ENCODE measurements around the gene SESTD1. TPM values are rescaled to one million over a fixed set of nuclear protein-coding genes. Genes with fewer than 3 reads are reported as not detected.

The SESTD1 gene
- total RNA-seq, 1 experiment from 2014 or later = 0.07 TPM

- H3K9ac ChIP-seq (ENCODE audit: low read length) = no peak overlapping the region
- H2AFZ ChIP-seq (ENCODE audit: low read length) = no peak overlapping the region
- no peaks in the 10 kb centered on the region for H3K79me2 ChIP-seq (ENCODE audit: low read length)
- H4K20me1 ChIP-seq (ENCODE audit: insufficient read depth, low read depth, low read length) = no peaks in the 10 kb centered on the region
- H3K9me2 ChIP-seq (replicated peaks; ENCODE audit: insufficient read depth, low read length) = no peaks in the 10 kb centered on the region
- H3K4me3 ChIP-seq (ENCODE audit: low read length) = no peak overlapping the region
- no peaks in the 10 kb centered on the region for H3K27me3 ChIP-seq (ENCODE audit: low read length)
- H3K9me3 ChIP-seq (ENCODE audit: low read length) = no peaks in the 10 kb centered on the region
- no peak overlapping the region for H3K27ac ChIP-seq (ENCODE audit: low read length)
- no peak overlapping the region for H3K4me2 ChIP-seq (ENCODE audit: low read depth, low read length, poor library complexity, severe bottlenecking)
- DNase-seq = no peak
- H3K36me3 ChIP-seq (ENCODE audit: insufficient read depth, low read length) = no peaks in the 10 kb centered on the region
- no peaks in the 10 kb centered on the region for H3K4me1 ChIP-seq (ENCODE audit: low read length)
Observed at GRCh38 chr2:179238027-179238426, 26.6 kb downstream of the SESTD1 start.

DNA sequence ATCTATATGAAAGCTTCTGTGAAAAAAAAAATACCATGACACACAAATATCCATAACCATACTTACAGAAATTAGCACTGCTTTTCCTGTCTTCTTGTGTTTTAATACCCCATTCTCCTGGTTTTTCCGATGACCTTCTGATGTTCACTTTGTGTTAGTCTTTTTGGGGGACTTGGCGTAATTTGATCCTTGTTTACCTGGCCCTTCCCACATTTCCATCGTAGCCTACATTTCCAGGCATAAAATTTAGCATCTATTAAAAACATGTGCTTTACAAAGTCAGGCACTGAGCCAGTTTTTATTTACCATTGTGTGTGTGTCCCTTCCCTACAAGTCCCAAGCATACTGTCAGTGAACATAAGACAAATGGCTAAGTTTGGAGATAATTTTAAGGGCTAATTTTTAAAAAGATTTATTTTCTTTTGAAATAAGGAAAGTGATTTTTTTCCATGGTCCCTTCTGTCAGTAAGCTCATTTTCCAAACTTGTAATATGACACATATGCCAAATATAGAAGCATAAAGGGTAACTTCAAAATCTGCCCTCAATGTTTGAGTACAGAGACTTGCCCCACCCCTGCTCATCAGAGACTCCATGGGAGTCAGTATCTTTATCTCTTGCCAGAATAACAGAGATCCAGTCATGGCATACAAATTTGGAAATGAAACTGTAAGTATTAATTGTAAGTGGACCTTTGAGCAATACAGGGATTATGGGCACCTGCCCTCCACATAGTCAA is 27.3 kb downstream of the SESTD1 start:
- Histone ChIP-seq H3K4me3 (ENCODE audit: low read length) (no peak overlapping the region), H3K4me2 (ENCODE audit: low read depth, low read length, poor library complexity, severe bottlenecking) (no peak overlapping the region), H3K36me3 (ENCODE audit: insufficient read depth, low read length) (no peaks in the 10 kb centered on the region), H3K4me1 (ENCODE audit: low read length) (no peaks in the 10 kb centered on the region), H4K20me1 (ENCODE audit: insufficient read depth, low read depth, low read length) (no peaks in the 10 kb centered on the region), H3K9me2 (replicated peaks; ENCODE audit: insufficient read depth, low read length) (no peaks in the 10 kb centered on the region), H3K79me2 (ENCODE audit: low read length) (no peaks in the 10 kb centered on the region), H3K9ac (ENCODE audit: low read length) (no peak overlapping the region), H3K27me3 (ENCODE audit: low read length) (no peaks in the 10 kb centered on the region), H2AFZ (ENCODE audit: low read length) (no peak overlapping the region), H3K27ac (ENCODE audit: low read length) (no peak overlapping the region), H3K9me3 (ENCODE audit: low read length) (no peaks in the 10 kb centered on the region)
- DNase-seq = no peak

DNA sequence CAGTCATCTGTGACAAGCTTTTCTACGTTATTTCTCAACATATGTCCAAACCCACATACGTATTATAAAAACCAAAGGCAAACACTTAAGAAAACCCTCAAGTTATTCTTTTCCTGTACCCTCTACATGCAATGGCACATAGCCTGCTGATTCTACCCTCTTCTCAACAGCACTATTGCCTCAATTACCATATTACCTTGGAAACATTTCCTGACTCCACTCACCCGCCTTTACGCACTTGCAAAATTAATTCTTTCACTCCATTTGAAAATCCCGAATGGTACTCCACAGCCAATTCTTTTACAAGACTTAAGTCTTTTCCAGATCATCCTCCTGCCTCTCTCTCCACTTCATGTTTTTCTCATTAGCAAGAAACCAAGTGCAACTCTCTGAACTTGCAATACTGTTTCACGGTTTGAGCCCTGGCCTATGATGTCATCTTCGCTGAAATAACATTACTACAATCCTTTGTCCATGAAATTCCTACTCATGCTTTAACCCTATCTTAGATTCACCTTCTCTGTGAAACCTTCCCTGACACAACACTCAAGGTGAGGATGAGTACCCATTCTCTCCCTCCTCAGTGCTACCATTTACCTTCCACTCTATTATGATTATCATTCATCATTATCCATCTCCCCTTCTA is 29.0 kb downstream of the SESTD1 start:
- H3K27ac ChIP-seq (ENCODE audit: low read length) = no peak overlapping the region
- H3K9ac ChIP-seq (ENCODE audit: low read length) = no peak overlapping the region
- H3K9me2 ChIP-seq (replicated peaks; ENCODE audit: insufficient read depth, low read length) = no peaks in the 10 kb centered on the region
- H3K4me3 ChIP-seq (ENCODE audit: low read length) = no peak overlapping the region
- no peaks in the 10 kb centered on the region for H3K9me3 ChIP-seq (ENCODE audit: low read length)
- no peak overlapping the region for H2AFZ ChIP-seq (ENCODE audit: low read length)
- H3K4me2 ChIP-seq (ENCODE audit: low read depth, low read length, poor library complexity, severe bottlenecking) = no peak overlapping the region
- no peaks in the 10 kb centered on the region for H3K79me2 ChIP-seq (ENCODE audit: low read length)
- DNase-seq = no peak
- H3K4me1 ChIP-seq (ENCODE audit: low read length) = no peaks in the 10 kb centered on the region
- no peaks in the 10 kb centered on the region for H3K36me3 ChIP-seq (ENCODE audit: insufficient read depth, low read length)
- H3K27me3 ChIP-seq (ENCODE audit: low read length) = no peaks in the 10 kb centered on the region
- H4K20me1 ChIP-seq (ENCODE audit: insufficient read depth, low read depth, low read length) = no peaks in the 10 kb centered on the region

GRCh38 chr2:179234658-179235240 is 29.9 kb downstream of the SESTD1 start:
- no peaks in the 10 kb centered on the region for H3K27me3 ChIP-seq (ENCODE audit: low read length)
- H3K4me1 ChIP-seq (ENCODE audit: low read length) = no peaks in the 10 kb centered on the region
- no peak overlapping the region for H3K4me2 ChIP-seq (ENCODE audit: low read depth, low read length, poor library complexity, severe bottlenecking)
- no peak overlapping the region for H3K4me3 ChIP-seq (ENCODE audit: low read length)
- no peaks in the 10 kb centered on the region for H3K9me2 ChIP-seq (replicated peaks; ENCODE audit: insufficient read depth, low read length)
- no peaks in the 10 kb centered on the region for H3K79me2 ChIP-seq (ENCODE audit: low read length)
- no peaks in the 10 kb centered on the region for H3K9me3 ChIP-seq (ENCODE audit: low read length)
- H3K27ac ChIP-seq (ENCODE audit: low read length) = no peak overlapping the region
- no peaks in the 10 kb centered on the region for H3K36me3 ChIP-seq (ENCODE audit: insufficient read depth, low read length)
- H4K20me1 ChIP-seq (ENCODE audit: insufficient read depth, low read depth, low read length) = no peaks in the 10 kb centered on the region
- DNase-seq = no peak
- H3K9ac ChIP-seq (ENCODE audit: low read length) = no peak overlapping the region
- H2AFZ ChIP-seq (ENCODE audit: low read length) = no peak overlapping the region

GRCh38 chr2:179233626-179234430 is 30.8 kb downstream of the SESTD1 start:
- no peaks in the 10 kb centered on the region for H3K4me1 ChIP-seq (ENCODE audit: low read length)
- H3K4me3 ChIP-seq (ENCODE audit: low read length) = no peak overlapping the region
- no peaks in the 10 kb centered on the region for H3K9me3 ChIP-seq (ENCODE audit: low read length)
- H3K27me3 ChIP-seq (ENCODE audit: low read length) = no peaks in the 10 kb centered on the region
- no peak overlapping the region for H2AFZ ChIP-seq (ENCODE audit: low read length)
- H3K27ac ChIP-seq (ENCODE audit: low read length) = no peak overlapping the region
- H3K4me2 ChIP-seq (ENCODE audit: low read depth, low read length, poor library complexity, severe bottlenecking) = no peak overlapping the region
- H3K36me3 ChIP-seq (ENCODE audit: insufficient read depth, low read length) = no peaks in the 10 kb centered on the region
- no peaks in the 10 kb centered on the region for H3K79me2 ChIP-seq (ENCODE audit: low read length)
- H3K9me2 ChIP-seq (replicated peaks; ENCODE audit: insufficient read depth, low read length) = no peaks in the 10 kb centered on the region
- H3K9ac ChIP-seq (ENCODE audit: low read length) = no peak overlapping the region
- no peak for DNase-seq
- H4K20me1 ChIP-seq (ENCODE audit: insufficient read depth, low read depth, low read length) = no peaks in the 10 kb centered on the region

DNA sequence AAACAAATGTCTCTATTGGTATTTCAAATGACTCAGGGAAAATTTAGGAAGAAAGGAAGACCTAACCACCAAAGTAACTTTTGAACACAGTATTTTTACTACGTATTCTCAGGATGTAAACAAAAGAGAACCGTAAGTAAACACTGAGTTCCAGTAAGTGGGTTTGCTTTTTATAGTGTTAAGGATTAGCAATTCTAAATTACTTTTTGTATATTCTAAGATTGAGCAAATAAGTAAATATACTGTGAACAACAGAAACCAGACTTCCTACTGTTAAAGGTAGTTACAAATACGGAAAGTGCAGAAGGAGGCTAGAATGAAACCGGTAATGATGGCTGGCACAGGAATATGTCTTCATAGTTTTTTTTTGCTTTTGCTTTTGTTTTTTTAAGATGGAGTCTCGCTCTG is 31.5 kb downstream of the SESTD1 start:
- Histone ChIP-seq H4K20me1 (ENCODE audit: insufficient read depth, low read depth, low read length) (no peaks in the 10 kb centered on the region), H3K36me3 (ENCODE audit: insufficient read depth, low read length) (no peaks in the 10 kb centered on the region), H3K9me2 (replicated peaks; ENCODE audit: insufficient read depth, low read length) (no peaks in the 10 kb centered on the region), H3K4me3 (ENCODE audit: low read length) (no peak overlapping the region), H3K9ac (ENCODE audit: low read length) (no peak overlapping the region), H3K4me1 (ENCODE audit: low read length) (no peaks in the 10 kb centered on the region), H3K27ac (ENCODE audit: low read length) (no peak overlapping the region), H3K9me3 (ENCODE audit: low read length) (no peaks in the 10 kb centered on the region), H3K4me2 (ENCODE audit: low read depth, low read length, poor library complexity, severe bottlenecking) (no peak overlapping the region), H2AFZ (ENCODE audit: low read length) (no peak overlapping the region), H3K27me3 (ENCODE audit: low read length) (no peaks in the 10 kb centered on the region), H3K79me2 (ENCODE audit: low read length) (no peaks in the 10 kb centered on the region)
- no peak for DNase-seq

- H3K4me3 ChIP-seq (ENCODE audit: low read length) = no peak overlapping the region
- no peak overlapping the region for H2AFZ ChIP-seq (ENCODE audit: low read length)
- no peak overlapping the region for H3K9ac ChIP-seq (ENCODE audit: low read length)
- H3K79me2 ChIP-seq (ENCODE audit: low read length) = no peaks in the 10 kb centered on the region
- no peaks in the 10 kb centered on the region for H3K36me3 ChIP-seq (ENCODE audit: insufficient read depth, low read length)
- H3K4me2 ChIP-seq (ENCODE audit: low read depth, low read length, poor library complexity, severe bottlenecking) = no peak overlapping the region
- H3K9me2 ChIP-seq (replicated peaks; ENCODE audit: insufficient read depth, low read length) = no peaks in the 10 kb centered on the region
- H3K9me3 ChIP-seq (ENCODE audit: low read length) = no peaks in the 10 kb centered on the region
- no peaks in the 10 kb centered on the region for H4K20me1 ChIP-seq (ENCODE audit: insufficient read depth, low read depth, low read length)
- DNase-seq = no peak
- H3K27me3 ChIP-seq (ENCODE audit: low read length) = no peaks in the 10 kb centered on the region
- H3K27ac ChIP-seq (ENCODE audit: low read length) = no peak overlapping the region
- no peaks in the 10 kb centered on the region for H3K4me1 ChIP-seq (ENCODE audit: low read length)
Observed at GRCh38 chr2:179226961-179227259, 37.7 kb downstream of the SESTD1 start.

All from Karpas-422 (cell line).